HCT116 (cell line): ENCODE measurements around the gene CORO2B.

ENCODE experiments used
- CTCF ChIP-seq, 3 experiments: fragments of 200-600 bp in 1 of 3; sonication (generic) in 1 of 3; IDR thresholded peaks in 2 of 3; conservative IDR thresholded peaks in 1 of 3; 2 replicates each; pipeline ENCODE4 v1.5.1; 2012 to 2017; ENCODE audit warnings: low read depth in 2 of 3, low read length in 2 of 3, antibody characterized with exemption in 1 of 3, borderline replicate concordance in 1 of 3, control low read depth in 1 of 3, mild to moderate bottlenecking in 1 of 3, mixed read lengths in 1 of 3, mixed run types in 1 of 3, moderate library complexity in 1 of 3; ENCODE audit not compliant: insufficient read depth in 1 of 3
- EZH2phosphoT487 ChIP-seq: fragments of 200-600 bp; IDR thresholded peaks from 2 replicates; pipeline ENCODE4 v1.6.1; 2018; ENCODE audit warnings: antibody characterized with exemption, borderline replicate concordance
- POLR2A ChIP-seq: IDR thresholded peaks from 2 replicates; pipeline ENCODE4 v1.7.0; 2011; ENCODE audit warnings: borderline replicate concordance; ENCODE audit not compliant: insufficient read depth, insufficient read length; ENCODE audit errors: extremely low read depth

- no peak for TF ChIP-seq CTCF (IDR thresholded peaks at IDR 0.05 in 2 of 3, conservative IDR thresholded peaks at IDR 0.05 in 1 of 3; ENCODE audit: borderline replicate concordance in 1 of 3, insufficient read depth in 1 of 3, low read depth in 2 of 3, low read length in 2 of 3)
- TF ChIP-seq EZH2phosphoT487 = no peak
- no peak for TF ChIP-seq POLR2A
Measured at GRCh38 chr15:68709876-68710275, 131.1 kb downstream of the CORO2B start.
